Measurements from ENCODE around the gene CENPV.
A peak's percentile ranks its signal among the peaks of the same experiment; 100 is the strongest.

The CENPV gene

DNA sequence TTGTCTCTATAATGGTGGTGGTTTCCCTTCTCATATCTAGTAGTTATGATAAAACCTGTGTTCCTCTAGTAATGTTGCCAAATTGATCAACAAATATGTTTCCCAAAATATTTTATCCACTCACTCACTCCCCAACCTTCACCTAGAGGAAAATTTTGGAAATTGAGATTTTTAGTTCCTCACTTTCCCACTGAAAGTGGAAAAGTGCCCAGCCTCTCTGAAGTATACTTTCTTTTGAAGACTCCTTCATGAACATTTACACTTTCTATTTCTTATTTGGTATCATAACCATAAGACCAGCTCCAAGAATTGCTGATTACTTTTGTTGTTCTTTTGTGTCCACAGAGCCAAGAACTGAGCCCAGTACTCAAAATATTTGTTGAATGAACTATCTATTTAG, 5.1 kb upstream of the CENPV start:
- DNase-seq = no peak

DNA sequence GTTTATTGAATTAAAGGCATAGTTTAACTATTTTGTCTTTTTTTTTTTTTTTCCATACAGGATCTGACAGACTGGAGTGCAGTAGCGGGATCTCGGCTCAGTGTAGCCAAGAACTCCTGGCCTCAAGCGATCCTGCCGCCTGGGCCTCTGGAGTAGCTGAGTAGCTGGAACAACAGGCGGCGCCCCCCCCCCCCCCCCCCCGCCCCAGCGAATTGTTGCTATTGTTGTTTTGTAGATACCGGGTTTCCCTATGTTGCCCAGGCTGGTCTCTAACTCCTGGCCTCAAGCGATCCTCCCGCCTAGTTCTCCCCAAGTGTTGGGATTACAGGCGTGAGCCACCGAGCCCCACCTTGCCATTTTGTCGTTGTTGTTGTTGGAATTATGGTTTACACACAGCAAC, 1.3 kb upstream of the CENPV start:
- no peak for DNase-seq

DNA sequence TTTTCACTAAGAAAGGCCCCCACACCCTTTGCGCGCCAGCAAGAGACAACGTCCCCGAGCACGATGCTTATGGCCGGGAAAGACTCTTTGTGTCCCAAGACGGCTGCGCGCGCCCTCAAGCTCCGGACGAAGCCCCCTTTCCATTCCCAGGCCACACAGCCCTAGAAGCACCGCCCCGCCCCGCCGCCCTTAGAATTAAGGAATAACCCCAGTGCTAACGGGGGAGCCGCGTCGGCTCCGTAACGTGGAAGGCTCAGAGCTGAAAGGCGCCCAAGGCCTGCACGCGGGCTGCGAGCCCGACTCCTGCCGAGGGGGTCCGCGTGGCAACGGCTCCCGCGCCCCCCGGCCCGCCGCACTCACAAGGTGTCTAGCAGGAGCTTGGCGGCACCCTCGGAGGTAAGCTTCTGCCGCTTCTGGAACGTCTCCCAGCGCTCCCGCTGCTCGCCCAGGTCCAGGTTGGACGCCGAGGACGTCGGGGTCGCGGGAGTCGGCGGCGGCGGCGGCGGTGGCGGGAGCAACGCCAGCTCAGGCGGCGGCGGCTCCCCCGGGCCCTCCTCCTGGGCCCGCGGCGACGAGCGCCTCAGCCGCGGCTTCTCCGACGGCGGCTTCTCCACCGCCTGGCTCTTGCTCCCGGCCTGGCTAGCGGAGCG, 477 bp downstream of the CENPV start:
- peak; percentile 92 for DNase-seq

DNA sequence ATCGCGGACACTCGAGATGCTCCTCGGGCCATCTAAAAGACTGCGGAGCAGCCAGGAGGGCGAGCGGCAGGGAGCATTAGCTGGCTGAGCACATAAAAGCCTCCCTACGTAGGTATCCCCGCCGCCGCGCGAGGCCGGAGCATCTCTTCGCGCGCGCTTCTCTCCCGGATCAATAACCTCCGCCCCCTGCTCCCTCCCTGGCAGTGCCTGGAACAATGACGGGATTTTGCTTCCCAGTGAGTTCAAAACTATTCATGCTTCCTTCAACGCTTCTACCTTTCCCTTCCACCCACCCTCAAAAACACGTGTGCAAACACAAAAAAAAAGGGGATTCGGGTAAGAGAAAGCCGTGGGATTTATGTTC, 984 bp downstream of the CENPV start:
- peak; percentile 92 for DNase-seq

GRCh38 chr17:16351831-16352230, 1.4 kb downstream of the CENPV start:
- DNase-seq = no peak

DNA sequence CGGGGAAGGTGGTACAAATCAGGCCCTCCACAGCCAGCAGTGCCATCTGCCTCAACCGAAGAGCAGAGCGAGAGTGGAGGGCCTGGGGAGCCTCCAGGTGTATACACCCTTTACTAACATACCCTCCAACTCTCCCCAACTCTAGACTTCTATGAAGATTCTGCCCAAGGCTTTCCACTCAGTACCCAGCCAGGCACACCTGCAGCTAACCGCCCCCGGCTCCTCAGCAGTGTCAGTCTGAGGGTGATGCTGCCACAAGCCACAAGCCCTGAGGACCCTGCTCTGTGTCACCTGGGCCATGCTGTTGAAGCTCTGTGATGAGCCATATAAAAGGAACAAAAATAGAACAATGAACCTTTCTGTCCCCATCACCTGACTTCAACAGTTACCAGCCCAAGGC, 3.8 kb downstream of the CENPV start:
- DNase-seq = no peak

GRCh38 chr17:16348586-16348985, 4.7 kb downstream of the CENPV start:
- DNase-seq = no peak

DNA sequence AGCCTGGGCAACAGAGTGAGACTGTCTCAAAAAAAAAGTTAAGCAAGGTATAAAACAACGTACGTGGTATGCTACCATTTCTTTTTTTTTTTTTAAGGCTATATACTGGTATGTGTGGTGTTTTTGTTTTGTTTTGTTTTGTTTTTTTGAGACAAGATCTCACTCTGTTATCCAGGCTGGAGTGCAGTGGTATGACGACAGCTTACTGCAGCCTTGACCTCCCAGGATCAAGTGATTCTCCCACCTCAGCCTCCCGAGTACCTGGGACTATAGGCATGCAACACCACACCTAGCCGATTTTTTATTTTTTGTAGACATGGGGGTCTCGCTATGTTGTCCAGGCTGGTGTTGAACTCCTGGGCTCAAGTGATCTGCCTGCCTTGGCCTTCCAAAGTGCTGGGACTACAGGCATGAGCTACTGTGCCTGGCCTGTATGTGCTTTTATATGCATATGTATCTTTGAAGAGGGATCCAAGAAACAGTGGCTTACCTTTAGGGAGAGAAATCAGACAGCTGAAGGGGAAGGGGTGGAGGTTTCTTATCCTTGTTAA, 6.5 kb downstream of the CENPV start:
- DNase-seq = no peak

GRCh38 chr17:16345565-16345964, 7.7 kb downstream of the CENPV start:
- DNase-seq = no peak

DNA sequence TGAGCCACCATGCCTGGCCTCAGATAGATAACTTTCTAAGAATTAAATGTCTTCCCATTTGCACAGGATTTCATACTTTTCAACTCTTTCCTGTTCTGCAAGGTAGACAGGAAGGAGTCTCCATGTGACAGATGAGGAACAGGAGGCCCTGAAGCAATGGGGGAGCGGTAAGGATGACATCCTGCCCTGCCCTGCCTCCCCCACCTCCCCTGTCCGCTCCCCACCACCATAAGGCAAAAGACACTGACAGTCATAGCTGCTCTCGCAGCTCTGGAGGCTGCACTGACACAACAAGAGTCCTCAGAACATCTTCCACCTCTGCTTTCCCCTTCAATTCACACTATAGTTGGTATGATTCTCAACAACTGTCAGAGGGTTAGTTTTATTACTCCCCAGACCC, 9.7 kb downstream of the CENPV start:
- no peak for DNase-seq

DNA sequence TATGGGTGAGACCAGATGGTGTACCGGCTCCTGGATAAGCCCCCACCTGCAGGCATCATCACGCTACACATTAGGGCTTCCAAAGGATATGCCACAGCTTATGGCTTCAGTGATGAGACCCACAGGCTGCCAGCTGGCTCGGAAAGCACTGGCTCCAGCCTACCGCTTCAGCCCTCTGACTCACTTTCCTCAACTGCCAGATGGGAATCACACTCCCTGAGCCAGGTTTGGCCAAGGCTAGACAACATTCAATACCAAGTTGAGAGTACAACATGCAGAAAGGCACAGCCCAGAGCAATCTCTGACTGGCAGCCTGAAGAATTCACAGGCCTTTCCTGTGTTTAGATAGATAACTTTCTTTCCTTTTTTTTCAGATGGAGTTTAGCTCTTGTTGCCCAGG, 10.3 kb downstream of the CENPV start:
- DNase-seq = no peak

GRCh38 chr17:16339959-16340358, 13.3 kb downstream of the CENPV start:
- no peak for DNase-seq

DNA sequence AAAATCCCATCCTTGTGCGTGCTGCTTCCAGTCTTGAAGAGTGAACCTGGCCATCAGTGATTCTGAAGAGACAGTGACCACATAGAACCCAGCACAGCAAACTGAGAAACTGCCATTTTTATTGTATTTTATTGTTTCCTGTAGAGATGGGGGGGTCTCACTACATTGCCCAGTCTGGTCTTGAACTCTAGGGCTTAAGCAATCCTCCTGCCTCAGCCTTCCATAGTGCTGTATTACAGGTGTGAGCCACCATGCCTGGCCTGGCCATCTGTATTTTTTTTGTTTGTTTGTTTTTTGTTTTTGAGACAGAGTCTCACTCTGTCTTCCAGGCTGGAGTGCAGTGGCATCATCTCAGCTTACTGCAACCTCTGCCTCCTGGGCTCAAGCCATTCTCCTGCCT, 13.9 kb downstream of the CENPV start:
- DNase-seq = no peak

DNA sequence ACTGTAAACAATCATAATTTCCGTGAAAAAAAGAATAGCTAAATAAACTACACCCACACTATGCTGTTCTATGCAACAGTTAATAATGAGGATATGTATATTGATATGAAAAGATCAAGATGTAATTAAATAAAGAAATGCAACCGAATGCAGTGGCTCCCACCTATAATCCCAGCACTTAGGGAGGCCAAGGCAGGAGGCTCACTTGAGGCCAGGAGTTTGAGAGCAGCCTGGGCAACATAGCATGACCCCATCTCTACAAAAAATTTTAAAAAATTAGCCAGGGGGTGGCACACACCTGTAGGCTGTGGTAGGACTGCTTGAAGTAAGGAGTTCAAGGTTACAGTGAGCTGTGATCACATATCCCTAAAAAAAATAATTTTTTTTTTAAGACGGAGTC, 14.9 kb downstream of the CENPV start:
- no peak for DNase-seq

- no peak for DNase-seq
Observed at GRCh38 chr17:16329519-16330271, 23.6 kb downstream of the CENPV start.

DNA sequence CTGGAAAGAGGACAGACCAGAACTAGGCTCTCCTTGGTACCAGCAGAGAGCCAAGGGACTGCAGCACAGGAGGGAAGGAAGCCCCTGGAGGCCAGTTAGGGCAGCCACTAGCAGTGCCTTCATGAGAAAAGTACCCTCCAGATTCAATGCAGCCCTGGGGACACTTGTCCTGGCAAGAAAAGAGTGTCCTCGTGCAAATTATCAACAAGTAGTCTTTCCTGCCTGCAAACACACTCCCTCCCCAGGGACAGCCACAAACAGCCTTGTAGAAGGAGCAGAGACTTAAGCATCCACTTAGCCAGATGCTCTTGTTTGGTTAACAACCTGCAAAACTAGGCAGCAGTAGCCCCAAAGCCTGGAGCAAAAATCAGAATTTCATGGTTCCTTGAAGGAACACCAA, 24.3 kb downstream of the CENPV start:
- DNase-seq = no peak

GRCh38 chr17:16327018-16327417, 26.3 kb downstream of the CENPV start:
- no peak for DNase-seq

GRCh38 chr17:16325964-16326363, 27.3 kb downstream of the CENPV start:
- DNase-seq = no peak

GRCh38 chr17:16322636-16323035, 30.6 kb downstream of the CENPV start:
- no peak for DNase-seq

DNA sequence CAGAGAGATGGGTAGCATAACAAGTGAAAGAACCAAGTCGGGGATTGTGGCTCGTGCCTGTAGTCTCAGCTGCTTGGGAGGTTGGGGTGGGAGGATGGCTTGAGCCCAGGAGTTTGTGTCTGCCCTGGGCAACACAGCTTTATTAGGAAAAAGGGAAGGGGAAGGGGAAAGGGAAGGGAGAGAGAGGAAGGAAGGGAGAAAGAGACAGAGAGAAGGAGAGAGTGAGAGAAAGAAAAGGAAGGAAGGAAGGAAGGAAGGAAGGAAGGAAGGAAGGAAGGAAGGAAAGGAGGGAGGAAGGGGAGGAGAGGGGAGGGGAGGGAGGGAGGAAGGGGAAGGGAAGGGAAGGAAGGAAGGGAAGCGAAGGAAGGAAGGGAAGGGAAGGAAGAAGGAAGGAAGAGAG, 33.3 kb downstream of the CENPV start:
- no peak for DNase-seq

DNA sequence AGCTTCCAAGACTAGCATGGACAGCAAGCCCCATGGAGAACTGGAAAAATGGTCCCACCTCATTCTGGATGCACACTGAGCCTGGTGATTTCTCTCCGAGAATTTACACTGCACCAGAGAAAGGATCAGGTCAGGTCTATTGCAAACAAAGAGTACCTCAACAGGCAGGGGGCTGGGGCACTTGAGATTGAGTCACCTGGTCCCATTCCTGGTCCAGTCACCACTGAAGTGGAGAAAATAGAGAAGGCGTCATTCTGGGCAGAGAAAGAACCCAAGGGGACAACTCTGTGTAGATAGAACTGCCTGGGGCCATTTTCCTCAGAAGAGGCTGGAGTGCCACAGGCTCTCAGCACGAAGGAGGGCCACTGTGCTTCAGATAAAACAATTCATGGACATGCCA, 38.4 kb downstream of the CENPV start:
- no peak for DNase-seq

- DNase-seq = no peak
Observed at GRCh38 chr17:16314189-16314588, 39.1 kb downstream of the CENPV start.

GRCh38 chr17:16313139-16314090, 39.9 kb downstream of the CENPV start:
- peak; percentile 84 for DNase-seq

Data from NCI-H510A treated with DMSO at 0.1 percent for 48 hours (cell line).